HepG2 (cell line): ENCODE measurements around the gene PRR19. TPM values are rescaled to one million over a fixed set of nuclear protein-coding genes. Genes with fewer than 3 reads are reported as not detected.

ENCODE experiments used
- AGO1 ChIP-seq: fragments of 200-400 bp; formaldehyde crosslinking; IDR thresholded peaks from 2 replicates; pipeline ENCODE4 v1.6.1; 2017; ENCODE audit warnings: mild to moderate bottlenecking, low read depth, low read length, moderate library complexity; ENCODE audit not compliant: poor library complexity, severe bottlenecking
- ASH2L ChIP-seq: fragments of 300-600, 200-600 bp; sonication (generic); IDR thresholded peaks from 2 replicates; pipeline ENCODE4 v1.7.0; 2017; ENCODE audit warnings: low read depth, mild to moderate bottlenecking, moderate library complexity, mixed read lengths, low read length; ENCODE audit not compliant: insufficient read length
- CAMTA2 ChIP-seq: sonication (generic); formaldehyde crosslinking; IDR thresholded peaks from 2 replicates; pipeline ENCODE4 v1.4.0; 2020; ENCODE audit warnings: mild to moderate bottlenecking, missing genetic modification reagents, borderline replicate concordance
- CHD4 ChIP-seq: fragments of 200-600 bp; sonication (generic); IDR thresholded peaks from 2 replicates; pipeline ENCODE4 v1.7.0; 2017; ENCODE audit warnings: mild to moderate bottlenecking, low read length, borderline replicate concordance
- ELF4 ChIP-seq: sonication (generic); formaldehyde crosslinking; IDR thresholded peaks from 2 replicates; pipeline ENCODE4 v1.5.0; 2020; ENCODE audit warnings: missing genetic modification reagents, mild to moderate bottlenecking, moderate library complexity, borderline replicate concordance
- HDAC2 ChIP-seq: sonication (generic); formaldehyde crosslinking; IDR thresholded peaks from 2 replicates; pipeline ENCODE4 v1.4.0; 2020; ENCODE audit warnings: missing genetic modification reagents
- NCOA1 ChIP-seq: sonication (generic); formaldehyde crosslinking; IDR thresholded peaks from 2 replicates; pipeline ENCODE4 v1.9.0; 2021; ENCODE audit warnings: missing genetic modification reagents
- NFE2L1 ChIP-seq: sonication (generic); formaldehyde crosslinking; IDR thresholded peaks from 2 replicates; pipeline ENCODE4 v1.4.0; 2020; ENCODE audit warnings: missing genetic modification reagents, mild to moderate bottlenecking, borderline replicate concordance
- PHF8 ChIP-seq: sonication (generic); formaldehyde crosslinking; IDR thresholded peaks from 2 replicates; pipeline ENCODE4 v1.5.0; 2020; ENCODE audit warnings: missing genetic modification reagents
- SAFB2 ChIP-seq: sonication (generic); formaldehyde crosslinking; IDR thresholded peaks from 2 replicates; pipeline ENCODE4 v1.5.1; 2020; ENCODE audit warnings: missing genetic modification reagents, low read depth, mild to moderate bottlenecking, borderline replicate concordance
- SP1 ChIP-seq, 2 experiments: fragments of 450-650 bp in 1 of 2; sonication (generic) in 1 of 2; formaldehyde crosslinking in 1 of 2; IDR thresholded peaks; 2 replicates each; pipeline versions ENCODE4 v1.4.0 to v1.6.1; 2016 to 2020; ENCODE audit warnings: missing genetic modification reagents in 1 of 2
- SRSF4 ChIP-seq: fragments of 200-400 bp; formaldehyde crosslinking; IDR thresholded peaks from one replicate; pipeline ENCODE4 v1.6.1; 2018; ENCODE audit warnings: mild to moderate bottlenecking, low read depth, low read length, moderate library complexity; ENCODE audit not compliant: poor library complexity, severe bottlenecking
- ZMYM3 ChIP-seq: sonication (generic); formaldehyde crosslinking; IDR thresholded peaks from 2 replicates; pipeline ENCODE4 v1.5.1; 2020; ENCODE audit warnings: mild to moderate bottlenecking, missing genetic modification reagents
- ZNF296 ChIP-seq: sonication (generic); formaldehyde crosslinking; conservative IDR thresholded peaks from 2 replicates; pipeline ENCODE4 v1.5.0; 2020; ENCODE audit warnings: mild to moderate bottlenecking, missing genetic modification reagents
- ZNF333 ChIP-seq: sonication (generic); formaldehyde crosslinking; IDR thresholded peaks from 2 replicates; pipeline ENCODE4 v1.4.0; 2020; ENCODE audit warnings: mild to moderate bottlenecking, missing genetic modification reagents, borderline replicate concordance
- ZNF350 ChIP-seq: sonication (generic); formaldehyde crosslinking; IDR thresholded peaks from 2 replicates; pipeline ENCODE4 v1.4.0; 2020; ENCODE audit warnings: mild to moderate bottlenecking, low read depth, missing genetic modification reagents, borderline replicate concordance
- ZNF354B ChIP-seq: sonication (generic); formaldehyde crosslinking; IDR thresholded peaks from 2 replicates; pipeline ENCODE4 v1.8.0; 2022; ENCODE audit warnings: mild to moderate bottlenecking, missing genetic modification reagents
- ZNF619 ChIP-seq: sonication (generic); formaldehyde crosslinking; IDR thresholded peaks from 2 replicates; pipeline ENCODE4 v1.4.0; 2020; ENCODE audit warnings: mild to moderate bottlenecking, missing genetic modification reagents
- ZNF713 ChIP-seq: sonication (generic); formaldehyde crosslinking; IDR thresholded peaks from 2 replicates; pipeline ENCODE4 v1.4.0; 2020; ENCODE audit warnings: mild to moderate bottlenecking, missing genetic modification reagents
- polyA plus RNA-seq, 8 experiments: library from polyadenylated mRNA; depleted of rRNA in 3 of 8; stranded (reverse) in 7 of 8; unstranded in 1 of 8; fragments of >200 nt; fragmentation: Illumina TruSeq in 4 of 8; extraction: Trizol in 4 of 8; gene quantifications; 2 replicates each; pipeline versions ENCODE4 v1.2.1 to v1.2.3, GENCODE V29; 2011 to 2016; ENCODE audit warnings: low read depth in 4 of 8, missing spikeins in 1 of 8, mixed read lengths in 1 of 8; ENCODE audit not compliant: insufficient read depth in 1 of 8
- total RNA-seq, 5 experiments: library from RNA; depleted of rRNA; stranded (reverse); fragments of >200 nt; fragmentation: Illumina TruSeq; extraction: Trizol; gene quantifications; 2 replicates each; pipeline ENCODE4 v1.2.3, GENCODE V29; 2016; ENCODE audit warnings: low read depth in 1 of 5
- TF ChIP-seq, protein P1 (sequence below): IDR thresholded peaks from 2 replicates; pipeline ENCODE4 v1.6.1; 2016; ENCODE audit warnings: mild to moderate bottlenecking, missing biosample characterization, missing genetic modification reagents
- TF ChIP-seq, protein P2 (sequence below): sonication (generic); formaldehyde crosslinking; IDR thresholded peaks from 2 replicates; pipeline ENCODE4 v1.9.0; 2021; ENCODE audit warnings: missing genetic modification reagents, mild to moderate bottlenecking, borderline replicate concordance
- TF ChIP-seq, protein P3 (sequence below): sonication (generic); formaldehyde crosslinking; IDR thresholded peaks from 2 replicates; pipeline ENCODE4 v1.4.0; 2020; ENCODE audit warnings: mild to moderate bottlenecking, missing genetic modification reagents
- TF ChIP-seq, protein P4 (sequence below): sonication (generic); formaldehyde crosslinking; IDR thresholded peaks from 2 replicates; pipeline ENCODE4 v1.4.0; 2020; ENCODE audit warnings: missing genetic modification reagents, mild to moderate bottlenecking, borderline replicate concordance

Gene PRR19
- total and polyA plus RNA-seq, 2 of the 13 experiments (the other 11 are each of a cell fraction or from before 2014, with no cell fraction given), result 0.21 to 0.33 TPM

DNA sequence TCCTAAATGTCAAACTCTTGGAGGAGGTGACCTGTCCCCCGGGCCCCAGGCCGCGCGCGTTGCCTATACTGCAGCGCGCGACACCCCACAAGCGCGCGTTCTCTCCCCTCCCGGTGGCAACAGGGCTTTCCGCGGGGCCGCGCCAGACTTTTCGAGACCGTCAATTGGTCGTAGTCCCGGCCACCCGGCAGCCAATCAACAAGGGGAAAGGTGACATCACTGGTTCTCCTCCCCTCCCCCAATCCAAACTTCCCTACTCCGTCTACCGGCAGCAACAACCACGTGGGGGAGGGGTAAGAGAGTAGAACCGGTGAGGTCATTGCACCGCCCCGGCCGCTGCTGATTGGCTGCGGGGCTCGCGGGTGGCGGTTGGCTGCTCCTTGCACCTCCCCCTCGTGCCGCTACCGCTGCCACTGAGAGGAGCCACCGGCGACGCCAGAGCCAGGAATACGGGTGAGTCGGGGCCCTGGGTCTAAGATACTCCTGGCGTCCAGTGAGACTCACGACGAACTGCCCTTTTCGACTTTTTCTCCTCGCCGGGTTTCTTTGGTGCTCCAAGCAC is 33.7 kb upstream of the PRR19 start (continued):
- no peak for TF ChIP-seq ZNF296
- no peak for TF ChIP-seq NFE2L1
- no peak for TF ChIP-seq CAMTA2 (CRISPR knock-in tag)
- no peak; the same call in 1 of the 2 replicates for TF ChIP-seq PHF8 (CRISPR knock-in tag)
- no peak for TF ChIP-seq ZNF354B
- peak; percentile 58; the same call in 1 of the 2 replicates for TF ChIP-seq ELF4 (CRISPR knock-in tag)
- peak; percentile 33; the same call in 1 of the 2 replicates for TF ChIP-seq CHD4
- no peak for TF ChIP-seq ZNF333
- TF ChIP-seq ASH2L, result peak; percentile 82
- TF ChIP-seq, protein P1, sequence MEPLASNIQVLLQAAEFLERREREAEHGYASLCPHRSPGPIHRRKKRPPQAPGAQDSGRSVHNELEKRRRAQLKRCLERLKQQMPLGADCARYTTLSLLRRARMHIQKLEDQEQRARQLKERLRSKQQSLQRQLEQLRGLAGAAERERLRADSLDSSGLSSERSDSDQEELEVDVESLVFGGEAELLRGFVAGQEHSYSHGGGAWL (CRISPR knock-in tag), result no peak; the same call in 1 of the 2 replicates
- TF ChIP-seq, protein P2, sequence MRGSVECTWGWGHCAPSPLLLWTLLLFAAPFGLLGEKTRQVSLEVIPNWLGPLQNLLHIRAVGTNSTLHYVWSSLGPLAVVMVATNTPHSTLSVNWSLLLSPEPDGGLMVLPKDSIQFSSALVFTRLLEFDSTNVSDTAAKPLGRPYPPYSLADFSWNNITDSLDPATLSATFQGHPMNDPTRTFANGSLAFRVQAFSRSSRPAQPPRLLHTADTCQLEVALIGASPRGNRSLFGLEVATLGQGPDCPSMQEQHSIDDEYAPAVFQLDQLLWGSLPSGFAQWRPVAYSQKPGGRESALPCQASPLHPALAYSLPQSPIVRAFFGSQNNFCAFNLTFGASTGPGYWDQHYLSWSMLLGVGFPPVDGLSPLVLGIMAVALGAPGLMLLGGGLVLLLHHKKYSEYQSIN, result no peak
- TF ChIP-seq ZMYM3 (CRISPR knock-in tag), result no peak; the same call in 1 of the 2 replicates
- TF ChIP-seq, protein P3, sequence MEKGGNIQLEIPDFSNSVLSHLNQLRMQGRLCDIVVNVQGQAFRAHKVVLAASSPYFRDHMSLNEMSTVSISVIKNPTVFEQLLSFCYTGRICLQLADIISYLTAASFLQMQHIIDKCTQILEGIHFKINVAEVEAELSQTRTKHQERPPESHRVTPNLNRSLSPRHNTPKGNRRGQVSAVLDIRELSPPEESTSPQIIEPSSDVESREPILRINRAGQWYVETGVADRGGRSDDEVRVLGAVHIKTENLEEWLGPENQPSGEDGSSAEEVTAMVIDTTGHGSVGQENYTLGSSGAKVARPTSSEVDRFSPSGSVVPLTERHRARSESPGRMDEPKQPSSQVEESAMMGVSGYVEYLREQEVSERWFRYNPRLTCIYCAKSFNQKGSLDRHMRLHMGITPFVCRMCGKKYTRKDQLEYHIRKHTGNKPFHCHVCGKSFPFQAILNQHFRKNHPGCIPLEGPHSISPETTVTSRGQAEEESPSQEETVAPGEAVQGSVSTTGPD (CRISPR knock-in tag), result no peak
- 0 out of 2 replicates have a peak, but pooled peaks have one; percentile 16 for TF ChIP-seq HDAC2 (CRISPR knock-in tag)
- TF ChIP-seq SAFB2, result no peak
- no peak for TF ChIP-seq SP1 (IDR thresholded peaks at IDR 0.05)
- no peak for TF ChIP-seq SP1 (CRISPR knock-in tag; IDR thresholded peaks at IDR 0.05)
- TF ChIP-seq ZNF619, result no peak
- no peak for TF ChIP-seq ZNF713 (CRISPR knock-in tag)
- TF ChIP-seq, protein P4, sequence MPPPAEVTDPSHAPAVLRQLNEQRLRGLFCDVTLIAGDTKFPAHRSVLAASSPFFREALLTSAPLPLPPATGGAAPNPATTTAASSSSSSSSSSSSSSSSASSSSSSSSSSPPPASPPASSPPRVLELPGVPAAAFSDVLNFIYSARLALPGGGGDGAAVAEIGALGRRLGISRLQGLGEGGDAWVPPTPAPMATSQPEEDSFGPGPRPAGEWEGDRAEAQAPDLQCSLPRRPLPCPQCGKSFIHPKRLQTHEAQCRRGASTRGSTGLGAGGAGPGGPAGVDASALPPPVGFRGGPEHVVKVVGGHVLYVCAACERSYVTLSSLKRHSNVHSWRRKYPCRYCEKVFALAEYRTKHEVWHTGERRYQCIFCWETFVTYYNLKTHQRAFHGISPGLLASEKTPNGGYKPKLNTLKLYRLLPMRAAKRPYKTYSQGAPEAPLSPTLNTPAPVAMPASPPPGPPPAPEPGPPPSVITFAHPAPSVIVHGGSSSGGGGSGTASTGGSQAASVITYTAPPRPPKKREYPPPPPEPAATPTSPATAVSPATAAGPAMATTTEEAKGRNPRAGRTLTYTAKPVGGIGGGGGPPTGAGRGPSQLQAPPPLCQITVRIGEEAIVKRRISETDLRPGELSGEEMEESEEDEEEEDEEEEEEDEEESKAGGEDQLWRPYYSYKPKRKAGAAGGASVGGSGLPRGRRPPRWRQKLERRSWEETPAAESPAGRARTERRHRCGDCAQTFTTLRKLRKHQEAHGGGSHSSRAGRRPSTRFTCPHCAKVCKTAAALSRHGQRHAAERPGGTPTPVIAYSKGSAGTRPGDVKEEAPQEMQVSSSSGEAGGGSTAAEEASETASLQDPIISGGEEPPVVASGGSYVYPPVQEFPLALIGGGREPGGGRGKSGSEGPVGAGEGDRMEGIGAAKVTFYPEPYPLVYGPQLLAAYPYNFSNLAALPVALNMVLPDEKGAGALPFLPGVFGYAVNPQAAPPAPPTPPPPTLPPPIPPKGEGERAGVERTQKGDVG (CRISPR knock-in tag), result peak; percentile 38; the same call in 1 of the 2 replicates
- TF ChIP-seq ZNF350 (CRISPR knock-in tag), result peak; percentile 73; the same call in 1 of the 2 replicates
- no peak; the same call in 1 of the 2 replicates for TF ChIP-seq NCOA1 (CRISPR knock-in tag)
- no peak for TF ChIP-seq AGO1
- TF ChIP-seq SRSF4, result no peak
